ENCODE results near the gene NOP16. TPM values are rescaled to one million over a fixed set of nuclear protein-coding genes. Genes with fewer than 3 reads are reported as not detected.

NOP16 gene
- total and polyA plus RNA-seq, 2 experiments from 2014 or later, result 22.9 to 64.0 TPM

DNA sequence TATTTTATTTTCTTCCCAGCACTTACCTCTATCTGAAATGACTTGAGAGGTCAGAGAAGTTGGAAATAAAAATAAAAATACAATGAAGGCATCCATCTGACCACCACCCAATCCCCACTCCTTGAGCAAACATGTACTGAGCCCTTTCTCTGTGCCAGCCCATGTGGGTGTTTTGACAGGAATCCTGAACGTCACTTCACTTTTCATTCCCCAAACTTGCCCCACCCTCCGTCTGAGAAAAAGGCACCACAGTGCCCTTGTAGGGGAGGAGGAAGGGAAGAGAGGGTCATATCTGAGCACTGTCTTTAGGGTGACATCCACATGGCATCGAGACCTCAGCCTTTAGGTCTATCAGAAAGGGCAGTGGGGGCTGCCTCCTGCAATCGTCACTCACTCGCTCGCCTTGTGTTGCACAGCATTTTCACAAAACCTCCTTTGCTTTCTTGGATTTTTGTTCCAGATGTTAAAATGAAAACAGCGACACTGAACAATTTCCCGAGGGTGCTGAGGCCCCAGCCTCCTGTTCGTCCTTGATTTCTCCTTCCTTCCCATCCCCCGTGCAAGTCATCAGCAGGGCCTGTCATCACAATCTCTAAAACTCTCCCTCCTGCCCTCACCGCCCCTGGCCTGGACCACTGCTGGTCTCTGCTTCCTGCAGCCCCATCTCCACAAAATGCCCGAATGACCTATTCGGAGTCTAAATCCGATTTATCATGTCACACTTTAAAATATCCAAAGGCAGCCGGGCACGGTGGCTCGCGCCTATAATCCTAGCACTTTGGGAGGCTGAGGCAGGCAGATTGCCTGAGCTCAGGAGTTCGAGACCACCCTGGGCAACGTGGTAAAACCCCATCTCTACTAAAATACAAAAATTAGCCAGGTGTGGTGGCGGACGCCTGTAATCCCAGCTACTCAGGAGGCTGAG is 13.1 kb upstream of the NOP16 start:
- Histone ChIP-seq H3K79me2 (peaks cover 6% of the 10 kb centered on the region), H3K27ac (peak overlapping the region; percentile 84)

DNA sequence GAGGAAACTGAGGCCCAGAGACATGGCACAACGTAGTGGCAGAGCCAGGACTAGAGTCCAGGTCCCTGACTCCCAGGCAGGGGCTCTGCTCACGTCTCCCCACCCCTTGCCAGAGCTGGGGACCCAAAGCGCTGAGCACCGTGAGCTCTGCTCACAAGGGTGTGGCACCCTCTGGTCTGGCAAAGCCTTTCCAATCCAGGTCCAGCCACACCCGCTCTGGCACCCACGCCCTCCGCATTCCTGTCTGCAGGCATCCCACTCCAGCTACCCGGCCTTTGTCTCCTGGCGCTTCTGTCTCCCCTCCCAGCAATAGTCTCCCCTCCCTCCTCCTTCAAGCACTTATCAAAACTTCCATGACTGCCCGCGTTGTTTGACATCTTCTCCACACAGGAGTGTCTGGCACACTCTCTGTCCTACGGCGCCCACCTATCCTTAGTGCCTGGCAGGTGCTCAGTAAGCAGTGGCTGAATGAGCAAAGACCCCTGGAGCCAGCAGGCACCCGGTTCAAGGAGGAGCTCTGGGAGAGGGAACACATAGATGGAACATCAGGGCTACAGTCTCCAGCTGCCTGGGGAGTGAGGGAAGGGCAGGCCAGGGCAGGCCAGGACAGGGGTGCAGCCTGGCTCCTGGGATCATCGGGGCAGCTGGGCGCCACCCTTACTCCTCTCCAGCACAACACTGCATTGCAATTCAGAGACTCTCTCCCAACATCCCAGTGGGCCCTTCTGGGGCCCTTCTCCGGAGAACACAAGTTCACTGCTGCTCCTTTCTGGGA is 12.2 kb upstream of the NOP16 start:
- Histone ChIP-seq H3K9me2 (replicated peaks; ENCODE audit: insufficient read depth) (no peaks in the 10 kb centered on the region), H3K27me3 (no peaks in the 10 kb centered on the region), H3K4me2 (peak overlapping the region; percentile 45), H3K36me3 (replicated peaks; ENCODE audit: insufficient read depth, low read depth) (no peaks in the 10 kb centered on the region), H3K4me1 (ENCODE audit: insufficient read depth) (peaks cover 9% of the 10 kb centered on the region), H3K79me2 (peaks cover 6% of the 10 kb centered on the region), H2AFZ (no peak overlapping the region), H4K20me1 (ENCODE audit: insufficient read depth, poor library complexity, severe bottlenecking) (no peaks in the 10 kb centered on the region), H3K9me3 (ENCODE audit: low read depth) (no peaks in the 10 kb centered on the region), H3K4me3 (no peak overlapping the region), H3K27ac (peak overlapping the region; percentile 84)
- TF ChIP-seq EZH2 (IDR thresholded peaks at IDR 0.05; ENCODE audit: borderline replicate concordance), result no peak
- peak; percentile 68 for DNase-seq (ENCODE audit: low spot score)
- 65% methylated on average over 17 of the region's 17 CpGs for WGBS (ENCODE audit: low lambda C conversion rate, missing lambda C conversion rate)

More for the DNA sequence above, 13.1 kb upstream of the NOP16 start:
- H2AFZ ChIP-seq, result no peak overlapping the region
- no peaks in the 10 kb centered on the region for H3K9me2 ChIP-seq (replicated peaks; ENCODE audit: insufficient read depth)
- TF ChIP-seq EZH2phosphoT487 (IDR thresholded peaks at IDR 0.05; ENCODE audit: low read depth, severe bottlenecking, unreplicated experiment) (no peak), EZH2 (IDR thresholded peaks at IDR 0.05; ENCODE audit: borderline replicate concordance) (no peak)
- TF ChIP-seq, protein P1, sequence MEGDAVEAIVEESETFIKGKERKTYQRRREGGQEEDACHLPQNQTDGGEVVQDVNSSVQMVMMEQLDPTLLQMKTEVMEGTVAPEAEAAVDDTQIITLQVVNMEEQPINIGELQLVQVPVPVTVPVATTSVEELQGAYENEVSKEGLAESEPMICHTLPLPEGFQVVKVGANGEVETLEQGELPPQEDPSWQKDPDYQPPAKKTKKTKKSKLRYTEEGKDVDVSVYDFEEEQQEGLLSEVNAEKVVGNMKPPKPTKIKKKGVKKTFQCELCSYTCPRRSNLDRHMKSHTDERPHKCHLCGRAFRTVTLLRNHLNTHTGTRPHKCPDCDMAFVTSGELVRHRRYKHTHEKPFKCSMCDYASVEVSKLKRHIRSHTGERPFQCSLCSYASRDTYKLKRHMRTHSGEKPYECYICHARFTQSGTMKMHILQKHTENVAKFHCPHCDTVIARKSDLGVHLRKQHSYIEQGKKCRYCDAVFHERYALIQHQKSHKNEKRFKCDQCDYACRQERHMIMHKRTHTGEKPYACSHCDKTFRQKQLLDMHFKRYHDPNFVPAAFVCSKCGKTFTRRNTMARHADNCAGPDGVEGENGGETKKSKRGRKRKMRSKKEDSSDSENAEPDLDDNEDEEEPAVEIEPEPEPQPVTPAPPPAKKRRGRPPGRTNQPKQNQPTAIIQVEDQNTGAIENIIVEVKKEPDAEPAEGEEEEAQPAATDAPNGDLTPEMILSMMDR (IDR thresholded peaks at IDR 0.05; ENCODE audit: poor library complexity), result no peak
- H3K9me3 ChIP-seq (ENCODE audit: low read depth), result no peaks in the 10 kb centered on the region
- no peak overlapping the region for H3K4me3 ChIP-seq
- no peaks in the 10 kb centered on the region for H3K27me3 ChIP-seq
- peaks cover 9% of the 10 kb centered on the region for H3K4me1 ChIP-seq (ENCODE audit: insufficient read depth)
- no peak overlapping the region for H3K4me2 ChIP-seq
- H3K36me3 ChIP-seq (replicated peaks; ENCODE audit: insufficient read depth, low read depth), result no peaks in the 10 kb centered on the region
- DNase-seq (ENCODE audit: low spot score), result no peak
- WGBS (ENCODE audit: low lambda C conversion rate, missing lambda C conversion rate), result 95% methylated on average over 22 of the region's 22 CpGs
- no peaks in the 10 kb centered on the region for H4K20me1 ChIP-seq (ENCODE audit: insufficient read depth, poor library complexity, severe bottlenecking)

DNA sequence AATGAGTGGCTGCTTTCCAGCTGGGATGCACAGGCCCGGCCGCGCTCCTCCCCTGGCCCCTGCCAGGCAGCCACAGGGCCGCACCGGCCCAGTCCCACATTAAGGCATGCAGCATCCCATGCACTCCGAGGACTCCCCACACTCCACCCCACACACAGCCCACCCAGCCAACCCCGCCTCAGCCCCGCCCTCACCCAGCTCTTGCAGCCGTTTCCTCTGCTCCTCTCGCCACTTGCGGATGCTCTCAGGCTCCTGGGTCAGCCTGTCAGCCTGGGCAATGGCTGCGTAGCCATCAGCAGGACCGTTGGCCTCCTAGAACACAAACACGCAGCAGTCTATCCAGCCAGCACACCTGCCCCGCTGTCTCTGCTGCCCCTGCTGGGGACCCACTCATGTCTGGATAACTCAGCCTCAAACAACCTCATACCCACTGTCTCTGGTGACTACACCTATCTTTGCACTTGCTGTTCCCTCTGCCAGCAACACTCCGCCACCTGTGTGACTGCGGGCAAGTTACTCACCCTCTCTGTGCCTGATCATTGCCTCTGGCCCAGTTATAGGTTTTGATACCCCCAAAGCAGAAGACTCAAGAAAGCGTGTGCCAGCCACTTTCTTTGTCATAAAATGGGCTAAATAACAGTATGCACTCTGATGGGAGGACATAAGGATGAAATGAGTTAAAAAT is 9.5 kb upstream of the NOP16 start:
- TF ChIP-seq EZH2 (IDR thresholded peaks at IDR 0.05; ENCODE audit: borderline replicate concordance), result no peak
- TF ChIP-seq, protein P1 (IDR thresholded peaks at IDR 0.05; ENCODE audit: poor library complexity), result no peak
- no peak for TF ChIP-seq EZH2phosphoT487 (IDR thresholded peaks at IDR 0.05; ENCODE audit: low read depth, severe bottlenecking, unreplicated experiment)
- no peak for DNase-seq (ENCODE audit: low spot score)
- H3K27me3 ChIP-seq, result no peaks in the 10 kb centered on the region
- peaks cover 4% of the 10 kb centered on the region for H3K4me1 ChIP-seq (ENCODE audit: insufficient read depth)
- H3K27ac ChIP-seq, result no peak overlapping the region
- H3K9me2 ChIP-seq (replicated peaks; ENCODE audit: insufficient read depth), result no peaks in the 10 kb centered on the region
- no peaks in the 10 kb centered on the region for H3K36me3 ChIP-seq (replicated peaks; ENCODE audit: insufficient read depth, low read depth)
- H3K79me2 ChIP-seq, result peaks cover 6% of the 10 kb centered on the region
- H4K20me1 ChIP-seq (ENCODE audit: insufficient read depth, poor library complexity, severe bottlenecking), result no peaks in the 10 kb centered on the region
- no peak overlapping the region for H2AFZ ChIP-seq
- no peak overlapping the region for H3K4me2 ChIP-seq
- no peaks in the 10 kb centered on the region for H3K9me3 ChIP-seq (ENCODE audit: low read depth)
- no peak overlapping the region for H3K4me3 ChIP-seq
- 97% methylated on average over 14 of the region's 18 CpGs for WGBS (ENCODE audit: low lambda C conversion rate, missing lambda C conversion rate)
